Measurements from ENCODE around the gene ARHGEF38.

ARHGEF38 gene

GRCh38 chr4:105551965-105552746 is at the start of gene ARHGEF38:
ARHGEF38 (plus strand) TSS chr4:105552620; CDS start chr4:105552766, 146 bp downstream.
- no peak for DNase-seq

DNA sequence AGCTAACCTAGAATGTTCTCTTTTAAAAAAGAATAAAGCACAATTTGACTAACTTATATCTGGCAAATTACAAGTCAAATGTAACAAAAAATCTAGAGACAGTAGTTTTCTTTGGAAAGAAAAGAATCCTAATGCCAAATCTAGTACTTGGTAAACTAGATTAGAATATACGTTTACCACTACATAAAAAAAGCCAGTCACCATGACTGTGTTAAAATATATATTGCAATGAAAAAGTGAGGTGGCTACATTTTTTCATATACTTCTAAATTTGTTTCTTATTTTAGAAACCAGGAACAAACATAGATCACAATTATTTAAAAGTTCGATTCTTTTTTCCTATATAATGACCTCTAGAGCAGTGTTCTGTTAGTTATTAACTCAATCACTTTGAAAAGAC is 48.9 kb upstream of the ARHGEF38 start:
- no peak for DNase-seq

DNA sequence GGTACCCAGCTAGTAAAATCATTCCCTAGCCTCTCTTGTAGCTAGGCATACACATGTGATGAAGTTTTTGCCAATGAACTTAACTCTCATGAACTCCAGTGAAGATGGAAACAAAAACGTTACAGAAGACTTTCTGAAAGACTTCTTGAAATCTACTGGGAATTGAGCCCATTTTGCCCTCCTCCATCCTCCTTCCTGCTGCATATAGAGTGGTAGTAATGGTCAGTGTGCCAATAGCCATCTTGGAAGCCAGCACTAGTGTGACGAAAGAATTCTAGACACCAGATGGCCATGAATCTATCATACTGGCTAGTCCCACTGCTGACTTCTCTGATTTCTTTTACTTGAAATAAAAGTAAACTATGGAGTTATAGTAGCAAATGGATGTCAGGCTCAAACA is 47.7 kb upstream of the ARHGEF38 start:
- no peak for DNase-seq

DNA sequence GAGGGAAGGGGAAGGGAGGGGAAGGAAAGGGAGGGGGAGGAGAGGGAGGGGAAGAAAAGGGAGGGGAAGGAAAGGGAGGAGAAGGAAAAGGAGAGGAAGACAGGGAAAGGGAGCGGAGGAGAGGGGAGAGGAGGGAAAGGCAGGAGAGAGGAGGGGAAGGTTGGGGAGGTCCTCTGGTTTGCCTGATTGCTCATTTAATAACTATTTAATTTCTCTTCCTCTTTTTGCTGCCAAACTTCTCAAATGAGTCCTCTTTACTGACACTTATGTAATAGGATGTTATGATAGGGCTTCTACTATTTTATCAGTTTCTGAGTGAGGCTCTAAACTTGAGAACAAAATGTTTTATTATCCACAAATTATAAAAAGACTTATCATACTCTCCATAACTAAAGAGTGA is 43.1 kb upstream of the ARHGEF38 start:
- no peak for DNase-seq

DNA sequence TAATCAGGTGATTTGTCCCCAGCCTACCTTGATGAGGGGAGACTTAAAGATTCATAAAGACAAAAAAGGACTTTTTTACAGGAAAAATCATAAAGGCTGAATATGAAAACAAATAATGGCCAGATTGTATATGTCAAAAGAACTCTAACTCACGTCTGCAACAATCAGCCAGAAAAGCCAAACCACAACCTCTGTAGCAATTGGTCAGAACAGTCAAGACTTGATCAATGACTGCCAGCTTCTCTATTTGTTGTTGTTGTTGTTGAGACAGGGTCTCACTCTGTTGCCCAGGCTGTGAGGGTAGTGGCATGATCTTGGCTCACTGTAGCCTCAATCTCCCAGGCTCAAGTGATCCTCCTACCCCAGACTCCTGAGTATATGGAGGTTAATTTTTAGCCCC is 42.7 kb upstream of the ARHGEF38 start:
- DNase-seq, result no peak

GRCh38 chr4:105510245-105510644 is 42.2 kb upstream of the ARHGEF38 start:
- DNase-seq, result no peak

DNA sequence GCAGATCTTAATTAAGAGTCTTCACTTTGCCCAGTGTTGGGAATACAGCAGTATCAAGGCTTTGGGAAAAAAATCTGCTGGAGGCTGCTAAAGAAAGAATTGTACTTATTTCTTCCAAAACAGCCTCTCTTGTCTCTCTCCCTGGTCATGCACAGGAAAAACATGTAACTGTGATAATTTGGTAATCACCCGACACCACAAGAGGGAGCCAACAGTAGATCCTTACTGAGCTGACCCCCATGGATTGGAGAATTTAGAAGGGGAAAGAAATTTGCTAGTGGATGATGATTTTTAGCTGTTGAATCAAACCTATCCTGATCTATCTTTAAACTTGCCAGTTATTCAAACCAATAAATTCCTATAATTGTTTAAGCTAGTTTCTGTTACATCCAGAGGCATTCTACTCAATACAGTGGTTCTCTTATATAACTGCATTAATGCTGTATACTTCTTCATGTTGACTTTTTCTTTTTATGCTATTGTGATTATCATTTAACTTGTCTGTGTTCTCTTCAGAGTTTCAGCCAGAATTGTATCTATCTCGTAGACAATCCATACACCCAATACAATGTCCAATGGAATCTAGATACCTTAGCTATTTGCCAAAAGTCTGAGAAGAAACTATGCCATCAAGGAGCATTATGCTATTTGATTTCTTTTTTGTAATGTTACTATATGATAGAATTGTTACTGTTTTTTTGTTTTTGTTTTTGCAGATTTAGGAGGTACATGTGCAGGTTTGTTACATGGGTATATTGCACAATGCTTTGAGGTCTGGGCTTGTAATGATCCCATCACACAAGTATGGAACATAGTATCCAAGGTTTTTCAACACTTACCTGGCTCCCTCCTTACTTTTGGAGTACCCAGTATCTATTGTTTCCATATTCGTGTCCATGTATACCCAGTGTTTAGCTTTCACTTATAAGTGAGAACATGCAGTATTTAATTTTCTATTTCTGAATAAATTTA is 31.3 kb upstream of the ARHGEF38 start:
- DNase-seq, result no peak

- no peak for DNase-seq
These were observed 25.8 kb upstream of the ARHGEF38 start for GRCh38 chr4:105526656-105527055.

DNA sequence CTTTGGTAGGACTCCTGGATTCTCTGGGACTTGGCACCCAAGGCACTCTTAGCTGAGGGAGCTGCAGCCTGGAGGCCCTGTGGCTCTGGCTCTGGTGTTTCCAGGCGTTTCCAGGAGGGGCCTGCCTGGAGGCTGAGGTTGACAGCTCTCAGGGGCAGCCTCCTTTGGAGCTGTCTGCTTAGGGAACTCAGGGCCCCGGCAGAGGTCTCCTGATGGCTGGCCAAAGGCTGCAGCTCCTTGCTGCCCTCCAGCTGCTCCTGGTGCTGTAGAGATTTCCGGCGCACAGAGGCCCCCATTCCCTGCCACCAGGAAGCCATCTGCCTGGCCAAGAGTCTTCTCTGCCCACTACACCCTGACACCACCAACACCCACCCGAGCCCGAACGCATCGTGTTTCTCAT is 25.3 kb upstream of the ARHGEF38 start:
- no peak for DNase-seq

- DNase-seq, result no peak
These were observed 15.8 kb upstream of the ARHGEF38 start for GRCh38 chr4:105536601-105537000.

DNA sequence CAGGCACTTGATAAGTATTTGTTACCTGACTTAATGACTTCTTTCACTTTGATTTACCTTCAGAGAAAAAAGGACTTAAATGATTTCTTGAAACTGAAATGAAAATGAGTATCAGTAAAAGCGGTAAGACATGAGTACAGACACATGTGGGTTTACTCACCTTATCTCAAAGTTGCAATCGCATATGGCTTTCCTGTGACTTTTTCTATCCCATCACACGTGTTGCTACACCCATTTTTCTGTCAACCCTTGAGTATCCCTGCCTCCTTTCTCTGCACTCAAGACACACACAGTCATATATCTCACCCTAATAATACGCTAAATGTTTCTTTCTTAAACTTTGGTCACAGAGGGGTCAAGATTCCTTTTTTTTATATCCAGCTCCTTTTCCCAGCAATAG is 11.0 kb upstream of the ARHGEF38 start:
- DNase-seq, result no peak

GRCh38 chr4:105542039-105542438 is 10.4 kb upstream of the ARHGEF38 start:
- DNase-seq, result no peak

DNA sequence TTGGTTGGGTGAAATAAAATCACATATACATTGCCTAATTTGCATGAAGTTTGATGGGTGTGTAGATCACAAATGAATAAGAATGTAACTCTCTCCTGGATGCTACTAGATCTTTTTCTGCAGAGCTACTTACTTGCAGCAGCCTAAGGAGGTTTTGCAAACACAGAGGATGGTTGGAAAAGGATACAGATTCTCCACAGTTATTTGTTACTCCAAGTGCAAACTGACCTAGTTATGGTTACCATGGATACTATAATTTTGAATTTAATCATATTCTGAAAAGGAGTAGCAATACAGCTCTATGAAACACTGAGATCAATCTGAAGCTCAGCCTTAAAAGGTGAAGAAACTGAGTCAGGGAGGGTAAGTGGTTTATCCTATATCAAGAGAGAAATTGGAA is 9.1 kb upstream of the ARHGEF38 start:
- DNase-seq, result no peak

DNA sequence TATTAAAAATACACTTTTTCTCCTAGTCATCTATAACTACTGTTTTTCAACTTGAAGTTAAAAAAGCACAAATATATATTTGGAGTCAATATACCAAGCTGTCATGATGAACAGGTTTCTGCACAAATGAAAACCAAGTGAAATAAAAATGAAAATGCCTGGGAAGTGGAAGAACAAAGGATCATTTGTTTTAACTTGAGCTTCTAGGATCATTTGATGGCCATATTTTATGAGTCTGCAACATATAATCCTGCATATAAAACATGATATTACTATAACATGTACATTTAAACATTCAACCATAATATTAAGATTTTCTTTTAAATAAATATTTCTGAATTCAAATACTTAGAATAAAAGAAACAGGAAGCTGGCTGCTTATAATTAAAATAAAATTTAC is 8.5 kb upstream of the ARHGEF38 start:
- DNase-seq, result no peak

- DNase-seq, result no peak
These were observed 7.7 kb upstream of the ARHGEF38 start for GRCh38 chr4:105544520-105545286.

- no peak for DNase-seq
These were observed 6.3 kb upstream of the ARHGEF38 start for GRCh38 chr4:105546086-105546485.

DNA sequence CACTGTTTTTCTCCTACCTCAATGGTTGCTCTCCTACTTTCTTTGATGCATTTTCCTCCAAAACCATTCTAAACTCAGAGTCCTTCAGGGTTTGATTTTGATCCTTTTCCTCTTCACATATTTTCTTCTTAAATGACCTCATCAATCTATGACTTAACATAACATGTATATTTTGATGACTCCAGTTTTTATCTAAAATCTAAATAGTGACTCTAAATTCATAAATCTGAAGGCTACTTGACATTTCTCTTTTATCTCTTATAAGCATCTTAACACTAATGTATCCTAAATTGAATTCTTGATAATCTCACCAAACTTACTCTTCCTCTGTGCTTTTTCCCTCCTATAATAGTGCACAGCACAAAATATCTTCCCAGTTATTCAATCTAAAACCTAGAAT is 4.7 kb upstream of the ARHGEF38 start:
- DNase-seq, result no peak

- DNase-seq, result no peak
These were observed 3.9 kb upstream of the ARHGEF38 start for GRCh38 chr4:105548483-105548882.

GRCh38 chr4:105550641-105551040 is 1.8 kb upstream of the ARHGEF38 start:
- DNase-seq, result no peak

- DNase-seq, result no peak
These were observed 3.0 kb downstream of the ARHGEF38 start for GRCh38 chr4:105555409-105555808.

GRCh38 chr4:105556206-105556605 is 3.8 kb downstream of the ARHGEF38 start:
- no peak for DNase-seq

DNA sequence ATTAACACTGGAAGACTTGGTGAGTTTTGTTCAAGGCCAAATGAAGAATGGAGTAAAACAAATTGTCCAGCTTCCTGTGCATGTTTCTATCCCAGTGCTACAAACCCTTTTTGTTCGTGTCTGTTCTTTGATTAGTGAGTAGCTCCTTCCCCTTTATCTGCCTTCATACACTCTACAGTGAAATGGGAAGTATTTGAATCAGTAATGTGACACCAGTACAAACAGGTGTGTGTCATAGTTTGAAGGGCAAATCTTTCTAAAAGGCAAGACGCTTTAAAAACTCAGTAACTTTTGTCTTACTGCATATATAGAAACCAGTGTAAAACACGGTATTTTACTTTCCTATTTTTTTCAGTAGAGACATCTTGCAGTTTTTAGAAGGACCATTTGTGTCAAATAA is 5.9 kb downstream of the ARHGEF38 start:
- DNase-seq, result no peak

DNA sequence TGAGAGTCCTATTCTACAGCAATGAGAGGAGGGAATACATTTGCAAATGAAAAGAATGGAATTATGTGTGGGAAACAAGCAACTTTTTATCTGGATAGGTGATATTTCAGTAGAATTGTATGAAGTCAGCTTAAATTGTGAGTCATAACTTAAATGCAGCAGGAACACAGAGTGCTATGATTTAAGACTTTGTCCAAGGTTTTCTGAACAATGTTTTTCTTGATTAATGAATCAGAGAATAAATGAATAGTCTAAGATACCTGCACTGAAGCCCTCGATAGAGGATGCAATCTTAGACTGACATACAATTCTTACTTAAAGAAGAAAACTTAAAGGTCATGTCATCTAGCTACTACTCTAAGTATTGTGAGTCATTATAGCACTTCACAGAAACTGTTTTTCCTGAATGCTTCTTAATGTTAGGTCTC is 8.0 kb downstream of the ARHGEF38 start:
- DNase-seq, result no peak

Data from activated T-cell treated with anti-CD3 and anti-CD28 coated beads for 4 hours (primary cell).